HG02852 (cell line): ENCODE data around the gene PLAC8L1.

Experiments used
- ATAC-seq: cut with Tn5 transposase; IDR thresholded peaks from one replicate; pipeline ENCODE4 v1.9.1; 2021; ENCODE audit warnings: mild to moderate bottlenecking, moderate library complexity; ENCODE audit not compliant: unreplicated experiment

Gene PLAC8L1

GRCh38 chr5:146047396-146047795 is 58.0 kb downstream of the PLAC8L1 start:
- ATAC-seq, result no peak

DNA sequence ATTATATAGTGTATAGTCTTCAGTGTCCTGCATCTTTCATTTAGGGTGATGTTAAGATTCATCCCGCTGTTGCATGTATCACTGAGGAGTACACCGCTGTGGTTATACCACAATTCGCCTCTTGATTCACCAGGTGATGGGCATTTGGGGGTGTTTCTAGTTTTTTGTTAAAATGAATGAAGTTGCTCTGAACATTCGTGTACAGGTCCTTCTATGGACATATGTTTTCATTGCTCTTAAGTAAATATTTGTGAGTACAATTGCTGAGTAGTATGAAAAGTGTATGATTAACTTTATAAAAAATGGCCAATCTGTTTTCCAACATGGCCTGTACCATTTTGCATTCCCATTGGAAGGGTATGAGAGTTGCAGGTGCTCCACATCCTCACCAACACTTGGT is 61.7 kb downstream of the PLAC8L1 start:
- no peak for ATAC-seq

DNA sequence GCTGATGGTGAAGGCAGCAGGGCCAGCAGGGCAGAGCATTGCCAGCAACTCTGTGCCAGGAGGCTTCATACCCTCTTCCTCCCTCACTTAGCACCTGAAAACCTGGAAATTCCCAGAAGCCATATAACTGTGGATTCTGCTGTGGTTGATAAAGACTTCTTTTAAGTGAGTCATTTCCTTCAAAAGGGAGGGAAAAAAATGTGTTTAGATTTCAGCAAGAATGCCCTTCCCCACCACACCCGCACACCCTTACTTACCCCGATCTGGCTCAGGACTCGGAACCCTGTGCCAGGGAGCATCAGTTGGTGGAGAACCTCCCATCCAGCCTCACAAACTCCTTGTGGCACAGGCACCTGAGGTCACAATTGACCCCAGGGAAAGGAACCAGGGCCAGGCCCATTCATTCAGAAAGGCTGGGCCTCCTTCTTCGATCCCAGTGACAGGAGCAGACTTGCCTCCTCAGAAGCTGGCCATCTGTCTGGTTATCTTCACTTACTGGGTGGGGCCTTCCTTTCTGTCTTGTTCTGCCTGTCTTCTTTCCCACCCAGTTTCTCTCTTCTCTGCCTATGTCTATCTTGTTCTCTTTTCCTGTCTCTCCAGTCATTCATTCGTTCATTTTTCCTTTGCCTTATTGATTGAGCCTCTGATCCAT is 62.6 kb downstream of the PLAC8L1 start:
- ATAC-seq, result no peak

GRCh38 chr5:146041180-146041789 is 64.1 kb downstream of the PLAC8L1 start:
- peak; percentile 73 for ATAC-seq

GRCh38 chr5:146040527-146040926 is 64.8 kb downstream of the PLAC8L1 start:
- no peak for ATAC-seq

DNA sequence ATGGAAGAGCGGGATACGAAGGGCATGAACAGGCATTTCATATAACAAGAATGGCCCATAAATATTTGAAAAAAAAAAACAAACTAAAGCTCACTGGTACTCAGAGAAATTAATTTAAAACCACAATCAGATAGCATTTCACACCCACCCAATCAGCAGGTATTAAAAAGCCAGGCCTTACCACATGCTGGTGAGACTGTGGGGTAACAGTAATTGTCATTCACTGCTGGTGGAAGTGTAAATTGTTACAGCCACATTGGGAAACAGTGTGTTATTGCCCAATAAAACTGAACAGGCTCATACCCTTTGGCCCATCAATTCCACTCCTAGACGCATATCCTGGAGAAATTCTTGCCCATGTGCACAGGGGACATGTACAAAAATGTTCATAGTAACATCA is 66.0 kb downstream of the PLAC8L1 start:
- ATAC-seq, result no peak

- no peak for ATAC-seq
These were observed 70.8 kb downstream of the PLAC8L1 start for GRCh38 chr5:146034605-146035004.
